HG02884 (cell line): ENCODE results near the gene MRPL54.

Source experiments
- ATAC-seq: cut with Tn5 transposase; IDR thresholded peaks from one replicate; pipeline ENCODE4 v1.9.1; 2021; ENCODE audit warnings: mild to moderate bottlenecking, moderate library complexity; ENCODE audit not compliant: unreplicated experiment

The MRPL54 gene

DNA sequence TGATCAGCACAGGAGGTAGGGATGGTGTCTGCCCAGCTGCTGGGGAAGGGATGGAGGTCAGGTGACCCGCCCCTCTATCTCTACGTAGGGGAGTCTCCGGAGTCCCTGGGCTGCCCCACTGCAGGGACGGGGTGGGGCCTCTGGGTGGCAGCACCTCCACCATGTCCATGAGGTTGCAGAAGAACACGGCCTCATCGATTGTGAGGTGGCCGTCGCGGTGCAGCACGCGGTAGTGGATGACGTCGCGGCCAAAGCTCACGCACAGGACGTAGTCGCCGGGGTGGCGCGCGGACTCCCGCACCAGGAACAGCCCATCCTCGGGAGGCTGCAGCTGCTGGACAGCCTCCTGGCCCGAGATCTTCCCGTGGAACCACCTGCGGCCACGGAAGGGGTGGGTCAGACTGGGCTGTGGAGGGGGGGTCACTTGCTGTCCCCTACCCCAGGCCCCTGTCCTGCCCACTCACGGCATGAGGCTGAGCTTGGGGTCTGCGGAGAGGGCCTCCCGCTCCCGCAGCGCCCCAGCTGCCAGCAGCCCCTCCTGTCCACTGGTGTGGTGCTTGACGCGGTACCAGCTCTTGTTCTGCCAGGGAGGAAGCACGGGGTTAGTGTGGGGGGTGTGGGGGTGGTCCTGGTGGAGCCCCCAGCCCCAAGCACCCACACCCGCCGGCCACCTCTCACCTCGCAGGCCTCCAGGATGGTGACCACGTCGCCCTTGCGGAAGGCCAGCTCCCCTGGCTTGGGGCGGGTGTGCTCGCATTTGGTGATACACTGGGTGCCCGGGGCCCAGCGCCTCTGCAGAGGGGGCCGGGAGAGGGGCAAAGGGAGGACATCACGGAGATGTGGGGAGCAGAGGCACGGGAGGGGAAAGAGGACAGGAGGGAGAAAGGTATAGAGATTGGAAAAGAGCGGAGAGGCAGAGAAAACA lies 21.4 kb downstream of the MRPL54 start:
- no peak for ATAC-seq

DNA sequence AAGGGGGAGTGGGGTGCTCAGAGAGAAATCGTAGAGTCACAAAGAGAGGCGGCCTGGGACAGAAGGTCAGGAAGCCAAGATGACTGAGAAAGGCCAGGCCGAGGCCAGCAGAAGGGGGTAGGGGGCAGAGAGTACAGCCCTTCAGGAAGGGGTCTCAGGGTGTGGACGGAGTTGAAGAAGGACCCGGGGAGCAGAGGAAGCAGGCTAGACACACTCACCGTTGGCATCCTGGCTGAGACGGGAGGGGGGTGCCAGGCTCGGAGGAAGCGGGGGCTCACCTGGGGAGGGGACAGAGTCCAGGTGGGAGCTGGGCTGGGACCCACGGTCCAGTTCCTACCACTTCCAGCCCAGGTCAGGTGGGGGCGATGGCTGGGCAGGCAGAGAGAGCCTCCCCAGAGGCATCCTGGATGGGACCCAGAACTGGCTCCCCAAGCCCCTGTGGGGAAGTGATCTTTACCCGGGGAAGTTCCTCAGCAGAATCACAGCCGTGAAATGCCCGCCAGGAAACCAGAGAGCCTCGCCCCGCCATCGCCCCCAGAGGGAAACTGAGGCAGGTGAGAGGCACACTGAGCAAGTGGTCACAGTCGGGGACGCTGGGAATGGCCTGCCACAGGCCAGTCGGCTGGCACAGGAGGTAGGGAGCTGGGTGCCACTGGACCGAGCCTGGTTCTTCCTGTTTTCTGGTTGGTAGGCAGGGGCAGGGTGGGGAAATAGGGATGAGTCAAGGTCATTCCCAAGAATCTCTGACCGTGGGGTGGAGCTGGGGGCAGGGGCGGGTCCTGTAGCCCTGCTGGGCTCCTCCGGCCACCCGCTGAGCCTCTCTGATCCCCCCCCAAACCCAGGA lies 22.3 kb downstream of the MRPL54 start:
- ATAC-seq = no peak

GRCh38 chr19:3785451-3785937 lies 23.0 kb downstream of the MRPL54 start:
- no peak for ATAC-seq

DNA sequence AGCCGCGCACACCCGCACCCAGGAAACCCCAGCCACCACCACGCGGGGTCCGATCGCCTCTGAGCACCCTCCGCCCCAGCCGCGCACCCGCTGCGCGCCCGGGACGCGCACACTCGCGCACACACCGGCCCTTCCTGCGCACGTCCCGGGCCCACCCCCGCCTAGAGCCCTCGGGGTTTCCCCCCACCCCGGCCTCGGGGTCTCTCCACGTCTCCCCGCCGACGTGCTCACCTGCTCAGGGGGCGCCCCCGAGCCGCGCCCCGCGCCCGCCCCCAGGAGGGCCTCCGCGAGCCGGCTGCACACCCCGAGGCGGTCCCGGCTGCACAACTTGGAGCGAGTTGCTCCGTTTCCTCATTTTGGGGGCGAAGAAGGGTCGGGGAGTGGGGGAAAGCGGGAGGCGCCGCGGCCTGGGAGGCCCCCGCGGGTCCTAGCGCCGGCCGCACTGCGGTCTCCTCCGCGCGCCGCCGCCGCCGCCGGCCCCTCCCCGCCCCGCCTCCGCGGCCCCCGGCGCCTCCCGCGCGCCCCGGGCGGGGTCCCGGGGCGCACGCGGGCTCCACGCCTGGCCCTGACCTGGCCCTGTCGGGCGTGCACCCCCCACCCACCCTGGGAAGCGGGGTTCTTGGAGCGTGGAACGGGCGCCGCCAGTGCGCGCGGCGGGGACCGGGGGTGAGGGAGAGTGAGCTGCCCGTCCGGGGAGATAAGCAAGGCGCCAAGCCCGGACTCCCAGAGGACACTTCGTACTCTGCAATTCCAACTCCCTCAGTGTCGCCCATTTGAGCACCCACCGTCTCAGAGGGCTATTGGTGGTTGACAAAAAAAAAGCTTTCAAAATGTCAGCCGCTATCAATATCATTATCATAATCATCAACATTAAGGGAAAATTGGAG lies 23.7 kb downstream of the MRPL54 start, which contains the start of gene MATK:
Gene MATK (minus strand): TSS at position 444 of the 887 bp plus-strand sequence. CDS start 1,246 bp downstream, outside the sequence.
- ATAC-seq = no peak

DNA sequence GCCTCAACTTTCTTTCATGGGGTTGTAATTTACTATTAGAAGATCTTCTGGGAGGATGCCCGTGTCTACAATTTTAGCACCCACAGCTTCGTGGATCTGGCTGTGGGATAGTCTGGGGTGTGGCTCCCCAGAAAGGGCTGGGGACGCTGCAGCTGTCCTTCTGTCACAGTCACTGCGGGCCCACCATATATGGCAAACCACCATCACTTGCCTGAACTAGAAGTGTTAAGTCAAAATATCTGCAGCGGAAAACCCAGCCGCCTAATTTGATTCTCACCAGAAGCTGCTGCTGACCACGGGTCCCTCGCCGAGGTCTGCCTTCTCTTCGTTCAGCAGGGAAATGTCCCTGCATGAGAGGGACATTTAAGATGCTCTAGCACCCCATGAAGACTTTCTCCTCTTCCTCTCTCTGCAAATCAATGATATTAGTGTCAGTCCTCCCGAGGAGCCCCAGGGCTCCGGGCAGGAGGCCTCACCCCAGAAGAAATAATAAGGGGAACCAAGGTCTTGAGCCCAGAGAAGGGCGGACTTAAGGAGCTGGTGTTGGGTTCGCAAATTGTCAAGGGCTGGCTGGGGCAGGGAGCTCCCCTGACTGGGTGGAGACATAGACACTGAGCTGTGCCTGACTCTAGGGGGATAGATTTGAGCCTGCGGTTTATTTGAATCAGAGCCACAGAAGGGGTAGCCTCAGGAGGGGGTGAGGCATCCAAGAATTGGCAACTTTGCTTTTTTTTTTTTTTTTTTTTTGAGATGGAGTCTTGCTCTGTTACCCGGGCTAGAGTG lies 26.7 kb downstream of the MRPL54 start:
- no peak for ATAC-seq

- ATAC-seq = no peak
Observed at GRCh38 chr19:3790209-3790734, 27.8 kb downstream of the MRPL54 start.

- no peak for ATAC-seq
Observed at GRCh38 chr19:3790941-3791340, 28.5 kb downstream of the MRPL54 start.

DNA sequence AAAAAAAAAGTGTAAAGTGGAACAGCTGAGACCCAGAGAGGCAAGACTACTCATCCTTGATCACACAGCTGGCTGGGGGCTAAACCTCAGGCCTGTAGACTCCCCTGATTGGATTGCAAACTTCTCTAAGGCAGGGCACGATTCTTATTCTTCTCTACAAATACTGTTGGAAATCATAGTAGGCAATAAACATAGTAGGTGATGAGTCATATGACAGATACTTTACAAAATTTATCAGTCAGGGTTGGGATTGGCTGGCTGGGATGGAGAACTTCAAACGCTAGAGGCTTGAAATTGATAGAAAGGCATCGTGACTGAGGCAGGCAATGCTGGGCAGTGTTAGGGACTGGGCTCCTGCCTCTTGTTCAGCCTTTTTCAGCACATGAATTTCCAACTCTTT lies 29.6 kb downstream of the MRPL54 start:
- ATAC-seq = no peak

DNA sequence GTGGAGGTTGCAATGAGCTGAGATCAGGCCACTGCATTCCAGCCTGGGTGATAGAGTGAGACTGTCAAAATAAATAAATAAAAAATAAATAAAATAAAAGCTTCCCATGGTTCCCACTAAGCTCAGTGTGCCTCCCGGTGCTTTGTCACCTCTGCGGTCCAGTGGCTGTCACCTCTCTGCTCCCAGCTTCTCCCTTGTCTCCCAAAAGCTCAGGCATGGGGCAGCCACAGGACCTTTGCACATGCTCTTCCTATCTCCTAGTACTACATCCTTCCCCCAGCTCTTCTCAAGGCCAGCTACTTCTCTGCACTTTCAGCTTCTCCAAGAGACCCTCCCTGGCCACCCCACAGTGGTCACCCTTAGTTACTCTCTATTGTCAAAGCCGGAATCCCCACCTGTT lies 31.3 kb downstream of the MRPL54 start:
- ATAC-seq = no peak

DNA sequence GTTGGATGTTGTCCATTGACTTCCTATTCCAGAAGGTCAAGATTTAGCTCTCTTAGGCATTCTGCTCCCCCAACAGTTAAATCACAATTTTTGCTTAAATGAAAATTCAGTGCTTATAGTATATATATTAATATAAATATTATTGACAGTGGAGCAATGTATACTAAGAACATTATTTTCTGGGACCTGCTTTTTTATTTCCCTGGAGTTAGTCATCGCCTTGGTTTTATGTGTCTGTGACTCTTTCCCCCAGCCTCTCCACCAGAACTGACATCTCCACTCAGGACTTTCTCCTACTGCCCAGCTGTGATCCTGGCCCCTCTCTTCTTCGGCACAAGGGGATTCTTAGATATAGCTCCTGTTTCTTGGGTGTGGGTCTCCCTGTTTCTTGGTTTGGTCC lies 33.9 kb downstream of the MRPL54 start:
- ATAC-seq = no peak

- no peak for ATAC-seq
Observed at GRCh38 chr19:3798137-3798536, 35.7 kb downstream of the MRPL54 start.

- no peak for ATAC-seq
Observed at GRCh38 chr19:3800996-3801395, 38.5 kb downstream of the MRPL54 start.

GRCh38 chr19:3801412-3802096 lies 39.1 kb downstream of the MRPL54 start:
- no peak for ATAC-seq

- no peak for ATAC-seq
Observed at GRCh38 chr19:3803114-3803888, 40.8 kb downstream of the MRPL54 start.

- no peak for ATAC-seq
Observed at GRCh38 chr19:3803986-3804385, 41.5 kb downstream of the MRPL54 start.

- no peak for ATAC-seq
Observed at GRCh38 chr19:3804429-3804828, 41.9 kb downstream of the MRPL54 start.

- no peak for ATAC-seq
Observed at GRCh38 chr19:3805859-3806258, 43.4 kb downstream of the MRPL54 start.

GRCh38 chr19:3807131-3807480 lies 44.6 kb downstream of the MRPL54 start:
- no peak for ATAC-seq
